ENCODE results near the gene AHRR.
"Not testable (repeated sequence)": the region's sequence is repeated elsewhere in the genome, so short reads cannot be mapped to it uniquely, and the experiment has no call there.

AHRR gene

DNA sequence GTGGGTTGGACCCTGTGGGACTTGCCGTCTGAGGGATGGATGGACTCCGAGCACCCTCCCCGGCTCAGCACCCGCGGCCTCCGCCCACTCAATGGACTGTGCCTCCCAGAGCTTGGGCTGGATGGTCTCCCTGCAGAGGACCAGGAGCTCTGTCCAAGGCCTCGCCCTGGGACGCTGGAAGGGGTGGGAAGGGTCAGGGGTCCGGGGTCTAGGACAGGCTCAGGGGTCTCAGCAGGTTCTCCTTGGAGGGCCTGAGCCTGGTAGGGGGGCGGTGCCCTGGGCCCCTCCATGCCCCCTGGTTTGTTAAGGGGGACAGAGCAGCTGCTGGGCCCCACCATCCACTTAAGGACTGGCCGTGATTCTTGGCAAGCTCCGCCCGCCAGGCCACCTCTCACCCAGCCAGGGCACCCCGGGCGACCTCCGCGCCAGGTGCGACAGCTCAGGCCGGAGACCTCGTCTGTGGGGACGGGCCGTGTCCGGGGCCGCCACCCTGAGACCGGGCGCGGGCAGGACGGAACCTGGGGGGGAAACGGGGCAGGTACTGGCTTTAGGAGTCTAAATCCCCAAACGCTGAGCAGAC, 150.7 kb downstream of the AHRR start:
- H3K4me1 ChIP-seq (ENCODE audit: control insufficient read depth, insufficient read depth, low read length): peaks cover 30% of the 10 kb centered on the region
- peaks cover 22 to 25% of the 10 kb centered on the region in 2 donors for H3K27me3 ChIP-seq (ENCODE audit: control insufficient read depth in 1 of 2, insufficient read depth in 2 of 2, low read length in 2 of 2)
- H3K27ac ChIP-seq (ENCODE audit: low read length): no peak overlapping the region
- no peaks in the 10 kb centered on the region for H3K9me3 ChIP-seq (ENCODE audit: control insufficient read depth in 2 of 2, low read length in 2 of 2)
- H3K9ac ChIP-seq (ENCODE audit: low read length in 2 of 2): peak overlapping the region; percentile 68 to 75
- peaks cover 4 to 6% of the 10 kb centered on the region in 2 donors for H3K36me3 ChIP-seq (ENCODE audit: control insufficient read depth in 2 of 2, insufficient read depth in 2 of 2, low read length in 2 of 2)
- peak overlapping the region; percentile 65 to 77 for H3K4me3 ChIP-seq (ENCODE audit: low read length in 2 of 2)

DNA sequence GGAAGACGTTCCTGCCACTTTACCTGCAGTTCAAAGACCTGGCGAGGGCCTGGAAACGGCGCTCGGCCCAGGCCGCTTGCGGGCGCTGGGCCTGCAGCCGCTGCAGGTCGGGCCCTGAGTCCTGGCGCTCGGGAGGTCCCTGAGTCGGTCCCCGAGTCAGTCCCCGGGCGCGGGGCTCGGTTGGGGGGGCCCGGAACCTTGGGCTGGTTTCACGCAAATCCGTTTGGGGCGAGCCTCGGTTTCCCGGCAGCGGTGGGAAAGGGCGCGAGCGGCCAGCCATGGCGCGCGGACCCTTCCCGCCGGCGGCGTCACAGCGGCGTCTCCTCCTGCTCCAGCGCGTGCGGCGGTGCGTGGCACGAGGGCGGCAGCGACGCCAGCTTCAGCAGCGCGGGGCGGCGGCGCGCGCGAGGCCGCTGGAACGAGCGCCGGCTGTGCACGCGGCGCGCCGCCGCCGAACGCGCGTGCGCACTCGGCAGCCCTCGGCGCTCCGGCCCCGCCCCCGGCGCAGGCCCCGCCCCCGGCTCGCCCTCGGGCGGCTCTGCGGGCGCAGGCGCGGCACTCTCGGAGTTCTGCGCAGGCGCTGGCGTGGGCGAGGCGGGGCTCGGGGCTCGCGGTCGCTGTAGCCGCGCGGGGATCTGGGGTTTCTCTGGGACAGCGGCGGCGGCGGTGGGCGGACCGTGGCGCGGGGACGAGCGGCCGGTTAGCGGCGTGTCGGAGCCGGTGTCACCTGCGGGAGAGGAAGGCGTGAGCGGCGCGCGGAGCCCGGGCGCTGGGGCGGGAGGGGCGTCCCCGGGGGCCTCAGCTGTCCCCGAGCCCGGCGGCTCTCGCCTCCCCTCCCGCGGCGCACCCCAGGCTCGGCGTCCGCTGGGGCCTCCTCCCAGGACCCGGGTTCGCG, 151.4 kb downstream of the AHRR start:
- no peak overlapping the region for H3K27ac ChIP-seq (ENCODE audit: low read length)
- peaks cover 4 to 6% of the 10 kb centered on the region in 2 donors for H3K36me3 ChIP-seq (ENCODE audit: control insufficient read depth in 2 of 2, insufficient read depth in 2 of 2, low read length in 2 of 2)
- H3K27me3 ChIP-seq (ENCODE audit: control insufficient read depth in 1 of 2, insufficient read depth in 2 of 2, low read length in 2 of 2): peaks cover 29 to 32% of the 10 kb centered on the region in 2 donors
- H3K4me1 ChIP-seq (ENCODE audit: control insufficient read depth, insufficient read depth, low read length): peaks cover 30% of the 10 kb centered on the region
- H3K9me3 ChIP-seq (ENCODE audit: control insufficient read depth in 2 of 2, low read length in 2 of 2): no peaks in the 10 kb centered on the region
- H3K4me3 ChIP-seq (ENCODE audit: low read length in 2 of 2): peak overlapping the region; percentile 69 to 80
- peak overlapping the region; percentile 68 to 75 for H3K9ac ChIP-seq (ENCODE audit: low read length in 2 of 2)

DNA sequence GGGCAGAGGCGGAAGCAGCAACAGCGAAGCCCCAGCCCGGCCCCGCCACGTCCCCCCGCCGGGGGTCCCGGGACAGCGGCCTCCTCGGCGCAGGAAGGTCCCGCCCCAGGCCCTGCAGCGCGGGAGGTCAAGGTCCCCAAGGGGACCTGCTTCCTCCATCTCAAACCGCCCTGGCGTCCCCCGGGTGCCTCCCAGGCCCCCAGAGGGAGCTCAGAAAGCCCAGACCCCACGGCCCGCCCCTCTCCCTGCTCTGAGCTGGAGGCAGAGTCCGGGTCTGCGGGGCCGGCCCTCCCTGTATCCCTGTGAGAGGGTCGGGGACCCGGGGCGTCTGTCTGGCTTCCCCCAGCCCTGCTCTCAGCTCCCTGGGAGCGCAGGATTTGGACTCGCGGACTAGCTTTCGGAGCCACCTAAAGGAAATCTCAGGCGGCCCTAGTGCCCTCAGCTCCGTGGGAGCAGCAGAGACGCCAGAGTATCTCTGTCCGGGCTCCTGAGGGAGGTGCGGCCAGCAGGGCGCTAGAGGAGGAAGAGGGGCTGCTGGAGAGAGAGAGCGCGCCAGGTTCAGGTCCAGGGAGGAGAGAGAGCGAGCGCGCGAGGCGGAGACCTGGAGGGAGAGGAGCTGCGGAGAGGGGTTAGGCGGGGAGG, 152.2 kb downstream of the AHRR start:
- peak overlapping the region; percentile 69 to 80 for H3K4me3 ChIP-seq (ENCODE audit: low read length in 2 of 2)
- peaks cover 36 to 39% of the 10 kb centered on the region in 2 donors for H3K27me3 ChIP-seq (ENCODE audit: control insufficient read depth in 1 of 2, insufficient read depth in 2 of 2, low read length in 2 of 2)
- peaks cover 4 to 6% of the 10 kb centered on the region in 2 donors for H3K36me3 ChIP-seq (ENCODE audit: control insufficient read depth in 2 of 2, insufficient read depth in 2 of 2, low read length in 2 of 2)
- no peaks in the 10 kb centered on the region for H3K9me3 ChIP-seq (ENCODE audit: control insufficient read depth in 2 of 2, low read length in 2 of 2)
- peak overlapping the region; percentile 42 to 57 for H3K9ac ChIP-seq (ENCODE audit: low read length in 2 of 2)
- peaks cover 30% of the 10 kb centered on the region for H3K4me1 ChIP-seq (ENCODE audit: control insufficient read depth, insufficient read depth, low read length)
- H3K27ac ChIP-seq (ENCODE audit: low read length): no peak overlapping the region

- H3K27me3 ChIP-seq (ENCODE audit: control insufficient read depth in 1 of 2, insufficient read depth in 2 of 2, low read length in 2 of 2): peaks cover 43 to 45% of the 10 kb centered on the region in 2 donors
- not testable (repeated sequence) for H3K9me3 ChIP-seq (ENCODE audit: control insufficient read depth in 2 of 2, low read length in 2 of 2); H3K27ac ChIP-seq (ENCODE audit: low read length); H3K36me3 ChIP-seq (ENCODE audit: control insufficient read depth in 2 of 2, insufficient read depth in 2 of 2, low read length in 2 of 2); H3K9ac ChIP-seq (ENCODE audit: low read length in 2 of 2)
- peak overlapping the region; percentile 69 to 80 for H3K4me3 ChIP-seq (ENCODE audit: low read length in 2 of 2)
- H3K4me1 ChIP-seq (ENCODE audit: control insufficient read depth, insufficient read depth, low read length): peaks cover 30% of the 10 kb centered on the region
These were observed 152.8 kb downstream of the AHRR start for GRCh38 chr5:474232-474839.

DNA sequence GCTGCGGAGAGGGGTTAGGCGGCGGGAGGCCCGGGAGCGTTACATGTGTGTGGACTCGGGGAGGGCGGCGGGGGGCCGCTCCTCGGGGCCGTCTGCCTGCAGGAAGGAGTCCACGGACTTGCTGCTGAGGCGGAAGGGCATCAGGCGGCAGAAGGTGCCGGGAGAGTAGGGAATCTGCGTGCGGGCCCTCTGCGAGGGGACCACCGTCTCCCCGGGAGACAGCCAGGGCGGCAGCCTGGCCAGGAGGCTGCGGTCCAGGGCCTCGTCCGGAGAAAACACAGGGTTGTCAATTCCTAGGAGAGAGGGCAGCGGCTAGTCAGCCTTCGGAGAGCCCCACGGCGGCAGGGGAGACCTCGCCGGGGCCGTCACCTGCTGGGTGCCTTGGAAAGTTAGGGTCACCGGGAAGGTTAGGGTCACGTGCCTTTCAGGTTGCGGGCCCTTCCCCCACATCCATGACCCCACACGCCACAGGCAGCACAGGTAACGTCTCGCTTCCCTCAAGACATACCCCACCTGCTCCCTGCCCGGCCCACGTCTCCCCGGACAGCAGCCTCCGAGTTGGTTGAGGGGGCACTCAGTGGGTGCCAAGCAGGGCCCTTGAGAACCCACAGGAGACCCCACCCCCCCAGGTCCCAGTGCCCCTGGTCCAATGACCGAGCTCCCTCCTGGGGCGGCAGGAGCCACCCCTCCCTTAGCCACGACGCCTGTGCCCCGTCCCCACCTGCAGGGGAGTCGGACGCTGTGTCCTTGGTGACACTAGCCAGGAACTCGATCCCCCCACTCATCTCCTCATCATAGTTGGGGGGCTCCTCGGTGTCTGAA, 153.5 kb downstream of the AHRR start:
- Histone ChIP-seq H3K27me3 (ENCODE audit: control insufficient read depth in 1 of 2, insufficient read depth in 2 of 2, low read length in 2 of 2) (peaks cover 48 to 52% of the 10 kb centered on the region in 2 donors), H3K27ac (ENCODE audit: low read length) (no peak overlapping the region), H3K4me3 (ENCODE audit: low read length in 2 of 2) (peak overlapping the region in 1 of 2 donors; percentile 59), H3K36me3 (ENCODE audit: control insufficient read depth in 2 of 2, insufficient read depth in 2 of 2, low read length in 2 of 2) (peaks cover under 1 to 3% of the 10 kb centered on the region in 2 donors), H3K9ac (ENCODE audit: low read length in 2 of 2) (peak overlapping the region in 1 of 2 donors; percentile 33), H3K9me3 (ENCODE audit: control insufficient read depth in 2 of 2, low read length in 2 of 2) (no peaks in the 10 kb centered on the region), H3K4me1 (ENCODE audit: control insufficient read depth, insufficient read depth, low read length) (peaks cover 30% of the 10 kb centered on the region)

DNA sequence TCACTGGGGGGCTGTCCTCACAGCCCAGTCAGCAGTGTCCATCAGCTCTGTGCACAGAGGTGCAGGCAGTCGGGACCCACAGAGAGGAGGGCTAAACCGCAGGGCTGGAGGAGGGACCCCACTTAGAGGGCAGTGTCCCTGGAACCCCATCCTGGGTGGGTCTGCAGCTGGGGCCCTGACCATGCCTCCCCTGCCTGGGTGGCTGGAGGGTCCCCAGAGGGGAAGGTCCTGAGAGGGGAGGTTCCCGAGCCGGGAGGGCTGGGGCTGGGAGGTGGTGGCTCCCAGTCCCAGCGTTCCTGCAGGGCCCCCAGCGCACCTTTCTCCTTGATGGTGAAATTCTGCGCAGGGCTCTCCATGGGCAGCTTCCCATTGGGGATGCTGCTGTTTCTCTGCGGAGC, 154.2 kb downstream of the AHRR start:
- Histone ChIP-seq H3K4me1 (ENCODE audit: control insufficient read depth, insufficient read depth, low read length) (peaks cover 30% of the 10 kb centered on the region), H3K9me3 (ENCODE audit: control insufficient read depth in 2 of 2, low read length in 2 of 2) (no peaks in the 10 kb centered on the region), H3K4me3 (ENCODE audit: low read length in 2 of 2) (no peak overlapping the region), H3K27ac (ENCODE audit: low read length) (no peak overlapping the region), H3K27me3 (ENCODE audit: control insufficient read depth in 1 of 2, insufficient read depth in 2 of 2, low read length in 2 of 2) (peaks cover 55 to 59% of the 10 kb centered on the region in 2 donors), H3K36me3 (ENCODE audit: control insufficient read depth in 2 of 2, insufficient read depth in 2 of 2, low read length in 2 of 2) (no peaks in the 10 kb centered on the region), H3K9ac (ENCODE audit: low read length in 2 of 2) (no peak overlapping the region)

- H3K27ac ChIP-seq (ENCODE audit: low read length): no peak overlapping the region
- H3K9me3 ChIP-seq (ENCODE audit: control insufficient read depth in 2 of 2, low read length in 2 of 2): no peaks in the 10 kb centered on the region
- H3K36me3 ChIP-seq (ENCODE audit: control insufficient read depth in 2 of 2, insufficient read depth in 2 of 2, low read length in 2 of 2): no peaks in the 10 kb centered on the region
- H3K4me1 ChIP-seq (ENCODE audit: control insufficient read depth, insufficient read depth, low read length): peaks cover 30% of the 10 kb centered on the region
- no peak overlapping the region for H3K9ac ChIP-seq (ENCODE audit: low read length in 2 of 2)
- H3K27me3 ChIP-seq (ENCODE audit: control insufficient read depth in 1 of 2, insufficient read depth in 2 of 2, low read length in 2 of 2): peaks cover 55 to 64% of the 10 kb centered on the region in 2 donors
- no peak overlapping the region for H3K4me3 ChIP-seq (ENCODE audit: low read length in 2 of 2)
These were observed 154.7 kb downstream of the AHRR start for GRCh38 chr5:476102-476813.

DNA sequence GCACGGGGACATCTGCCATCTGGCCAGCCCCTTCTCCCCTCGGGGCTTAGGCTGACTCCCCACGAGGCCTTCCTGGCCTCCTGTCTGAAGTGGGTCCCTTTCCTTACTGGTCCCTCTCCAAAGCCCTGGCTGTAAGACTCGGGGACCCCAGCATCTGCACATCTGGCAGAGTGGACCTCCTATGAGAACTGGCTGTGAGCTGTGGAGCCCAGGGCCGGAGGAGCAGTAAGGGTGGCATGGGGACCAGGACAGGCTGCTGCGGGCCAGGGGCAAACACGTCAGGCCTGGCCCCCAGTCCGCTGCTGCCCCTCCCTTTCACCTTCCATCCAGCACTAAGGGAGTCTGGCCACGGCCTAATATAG, 155.3 kb downstream of the AHRR start:
- no peak overlapping the region for H3K27ac ChIP-seq (ENCODE audit: low read length)
- H3K9me3 ChIP-seq (ENCODE audit: control insufficient read depth in 2 of 2, low read length in 2 of 2): no peaks in the 10 kb centered on the region
- H3K36me3 ChIP-seq (ENCODE audit: control insufficient read depth in 2 of 2, insufficient read depth in 2 of 2, low read length in 2 of 2): no peaks in the 10 kb centered on the region
- no peak overlapping the region for H3K4me3 ChIP-seq (ENCODE audit: low read length in 2 of 2)
- no peak overlapping the region for H3K9ac ChIP-seq (ENCODE audit: low read length in 2 of 2)
- peaks cover 25% of the 10 kb centered on the region for H3K4me1 ChIP-seq (ENCODE audit: control insufficient read depth, insufficient read depth, low read length)
- H3K27me3 ChIP-seq (ENCODE audit: control insufficient read depth in 1 of 2, insufficient read depth in 2 of 2, low read length in 2 of 2): peaks cover 55 to 66% of the 10 kb centered on the region in 2 donors

DNA sequence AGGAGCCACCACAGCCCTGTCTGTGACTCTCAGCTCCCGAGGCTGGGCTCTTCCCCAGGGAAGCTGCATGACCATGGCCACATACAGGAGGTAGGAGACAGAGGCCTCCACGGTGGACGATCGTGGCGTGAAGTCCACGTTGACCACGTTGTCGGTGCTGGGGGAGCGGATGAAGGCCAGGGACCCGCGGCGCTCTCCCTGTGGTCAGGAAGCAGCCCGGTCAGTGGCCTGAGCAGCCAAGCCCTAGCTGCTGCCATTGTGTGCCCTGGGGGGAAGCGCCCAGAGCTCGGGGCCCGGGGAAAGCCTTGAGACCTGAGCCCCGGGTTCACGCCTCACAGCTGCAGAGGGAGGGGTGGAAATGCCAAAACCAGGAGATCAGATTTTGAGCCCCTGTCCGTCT, 155.7 kb downstream of the AHRR start:
- H3K36me3 ChIP-seq (ENCODE audit: control insufficient read depth in 2 of 2, insufficient read depth in 2 of 2, low read length in 2 of 2): no peaks in the 10 kb centered on the region
- H3K9me3 ChIP-seq (ENCODE audit: control insufficient read depth in 2 of 2, low read length in 2 of 2): no peaks in the 10 kb centered on the region
- no peak overlapping the region for H3K9ac ChIP-seq (ENCODE audit: low read length in 2 of 2)
- H3K27ac ChIP-seq (ENCODE audit: low read length): no peak overlapping the region
- peaks cover 58 to 69% of the 10 kb centered on the region in 2 donors for H3K27me3 ChIP-seq (ENCODE audit: control insufficient read depth in 1 of 2, insufficient read depth in 2 of 2, low read length in 2 of 2)
- no peak overlapping the region for H3K4me3 ChIP-seq (ENCODE audit: low read length in 2 of 2)
- H3K4me1 ChIP-seq (ENCODE audit: control insufficient read depth, insufficient read depth, low read length): peaks cover 21% of the 10 kb centered on the region

Data from stomach smooth muscle (tissue), 2 donors.